Stimulated activated CD4-positive, alpha-beta T cell treated with anti-CD3 and anti-CD28 coated beads, TNF-alpha, amount 100 ng/mL, for 24 hours (primary cell): Measurements from ENCODE around the gene PFDN6.
A peak's percentile ranks its signal among the peaks of the same experiment; 100 is the strongest.
"Not testable (repeated sequence)": the region's sequence is repeated elsewhere in the genome, so short reads cannot be mapped to it uniquely, and the experiment has no call there.

Experiments
- DNase-seq, 3 experiments: peaks; one replicate each; pipeline ENCODE4 v3.0.0-alpha.2; 2020; ENCODE audit warnings: low read depth in 3 of 3

PFDN6 gene

GRCh38 chr6:33273924-33274902 lies 15.2 kb upstream of the PFDN6 start:
- DNase-seq: no peak

GRCh38 chr6:33275795-33276580 lies 13.4 kb upstream of the PFDN6 start:
- DNase-seq: not testable (repeated sequence)

GRCh38 chr6:33276581-33276863 lies 12.9 kb upstream of the PFDN6 start:
- DNase-seq: no peak

- peak; percentile 48 to 85 (median 68) for DNase-seq
These were observed 12.3 kb upstream of the PFDN6 start, which contains the start of gene B3GALT4 for GRCh38 chr6:33276864-33277662. Gene B3GALT4, plus strand, starts transcription at chr6:33277123. Its CDS starts 297 bp downstream, at chr6:33277420.

- DNase-seq: peak in 1 of 3 experiments; percentile 29
These were observed 11.6 kb upstream of the PFDN6 start for GRCh38 chr6:33277663-33278391.

GRCh38 chr6:33278392-33278741 lies 11.0 kb upstream of the PFDN6 start:
- no peak for DNase-seq

- no peak for DNase-seq
These were observed 10.6 kb upstream of the PFDN6 start for GRCh38 chr6:33278810-33279209.

GRCh38 chr6:33279257-33279695 lies 10.1 kb upstream of the PFDN6 start:
- DNase-seq: no peak

- no peak for DNase-seq
These were observed 9.4 kb upstream of the PFDN6 start for GRCh38 chr6:33279971-33280511.

- DNase-seq: no peak
These were observed 8.9 kb upstream of the PFDN6 start for GRCh38 chr6:33280539-33280938.

- not testable (repeated sequence) for DNase-seq
These were observed 4.2 kb upstream of the PFDN6 start for GRCh38 chr6:33285214-33285613.

- DNase-seq: no peak
These were observed 2.2 kb upstream of the PFDN6 start for GRCh38 chr6:33286946-33287914.

- no peak for DNase-seq
These were observed 1.1 kb upstream of the PFDN6 start for GRCh38 chr6:33288141-33288920.

- no peak for DNase-seq
These were observed 449 bp downstream of the PFDN6 start for GRCh38 chr6:33289784-33290315.

- no peak for DNase-seq
These were observed 1.1 kb downstream of the PFDN6 start for GRCh38 chr6:33290459-33290858.

- DNase-seq: no peak
These were observed 3.7 kb downstream of the PFDN6 start for GRCh38 chr6:33292996-33293682.

GRCh38 chr6:33294086-33294823 lies 4.9 kb downstream of the PFDN6 start:
- DNase-seq: no peak
